ENCODE data around the gene CR1.
"Not testable (repeated sequence)": the region's sequence is repeated elsewhere in the genome, so short reads cannot be mapped to it uniquely, and the experiment has no call there.

- not testable (repeated sequence) for TF ChIP-seq ZBTB33 (CRISPR knock-in tag; IDR thresholded peaks at IDR 0.05); CTCF (IDR thresholded peaks at IDR 0.05 in 2 of 3, conservative IDR thresholded peaks at IDR 0.05 in 1 of 3; ENCODE audit: insufficient read depth in 2 of 3, low read depth in 1 of 3, low read length in 3 of 3); KDM1A (IDR thresholded peaks at IDR 0.05); ATF4 (CRISPR knock-in tag; IDR thresholded peaks at IDR 0.05); NFE2 (IDR thresholded peaks at IDR 0.05; ENCODE audit: low read depth); PCBP2 (IDR thresholded peaks at IDR 0.05; ENCODE audit: low read depth, low read length, poor library complexity, severe bottlenecking); ZNF121 (CRISPR knock-in tag; conservative IDR thresholded peaks at IDR 0.05); E2F8 (IDR thresholded peaks at IDR 0.05; ENCODE audit: low read depth, partially characterized antibody)
These were observed 143.4 kb downstream of the CR1 start for GRCh38 chr1:207639362-207639761.
